Activated naive CD4-positive, alpha-beta T cell treated with anti-CD3 and anti-CD28 coated beads, Interleukin-2, amount 50 U/mL, for 24 hours (primary cell): Measurements from ENCODE around the gene ITGA11.

Source experiments
- H3K27ac Mint-ChIP-seq: one replicate; pipeline ENCODE4 v1.8.0; 2021; ENCODE audit warnings: mild to moderate bottlenecking, mixed read lengths
- H3K27me3 Mint-ChIP-seq: one replicate; pipeline ENCODE4 v1.8.0; 2021; ENCODE audit warnings: mixed read lengths
- H3K36me3 Mint-ChIP-seq: one replicate; pipeline ENCODE4 v1.8.0; 2021; ENCODE audit warnings: mixed read lengths
- H3K4me1 Mint-ChIP-seq: one replicate; pipeline ENCODE4 v1.8.0; 2021; ENCODE audit warnings: mixed read lengths
- H3K4me3 Mint-ChIP-seq: one replicate; pipeline ENCODE4 v1.8.0; 2021; ENCODE audit warnings: mild to moderate bottlenecking, mixed read lengths
- H3K9me3 Mint-ChIP-seq: one replicate; pipeline ENCODE4 v1.8.0; 2021; ENCODE audit warnings: mixed read lengths

Gene ITGA11

DNA sequence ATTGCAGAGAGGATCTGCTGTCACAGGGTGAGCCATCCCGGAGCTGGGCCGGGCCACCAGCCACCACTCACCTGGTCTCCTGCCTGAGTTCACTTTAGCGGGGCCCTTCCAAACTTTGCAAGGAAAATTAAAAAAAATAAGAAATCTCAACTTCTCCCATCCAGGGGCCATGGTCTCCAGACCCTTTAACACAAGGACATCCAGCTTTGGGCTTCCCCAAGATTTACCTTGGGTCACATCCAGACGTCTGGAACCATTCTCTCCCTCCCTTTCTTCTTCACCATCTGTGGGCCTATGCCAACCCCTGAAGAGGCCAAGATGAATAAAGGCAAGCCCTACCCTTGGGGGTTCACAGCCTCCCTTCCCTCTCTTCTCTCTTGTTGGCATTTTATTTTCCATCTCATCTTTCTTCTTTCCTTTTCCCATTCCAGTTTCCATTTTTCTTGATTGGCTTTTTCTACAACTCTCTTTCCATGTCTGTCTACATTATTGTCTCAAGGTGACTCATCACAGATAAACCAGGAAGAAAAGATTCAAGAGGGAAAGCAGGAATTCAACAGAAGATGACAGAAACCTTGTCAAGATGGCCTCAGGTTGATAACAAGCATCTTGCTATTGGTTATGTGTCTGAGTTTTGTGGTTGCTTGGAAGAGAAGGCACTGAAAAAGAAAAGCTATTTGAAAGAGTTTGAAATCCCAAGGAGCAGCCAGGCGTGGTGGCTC, 49.5 kb downstream of the ITGA11 start:
- H3K4me3 Mint-ChIP-seq: no peak overlapping the region
- H3K27me3 Mint-ChIP-seq: no peaks in the 10 kb centered on the region
- peaks cover 11% of the 10 kb centered on the region for H3K4me1 Mint-ChIP-seq
- H3K36me3 Mint-ChIP-seq: no peaks in the 10 kb centered on the region
- no peak overlapping the region for H3K27ac Mint-ChIP-seq
- H3K9me3 Mint-ChIP-seq: no peaks in the 10 kb centered on the region

GRCh38 chr15:68380456-68380855, 51.5 kb downstream of the ITGA11 start:
- H3K9me3 Mint-ChIP-seq: no peaks in the 10 kb centered on the region
- no peaks in the 10 kb centered on the region for H3K36me3 Mint-ChIP-seq
- no peak overlapping the region for H3K27ac Mint-ChIP-seq
- no peak overlapping the region for H3K4me3 Mint-ChIP-seq
- H3K27me3 Mint-ChIP-seq: no peaks in the 10 kb centered on the region
- peaks cover 11% of the 10 kb centered on the region for H3K4me1 Mint-ChIP-seq

DNA sequence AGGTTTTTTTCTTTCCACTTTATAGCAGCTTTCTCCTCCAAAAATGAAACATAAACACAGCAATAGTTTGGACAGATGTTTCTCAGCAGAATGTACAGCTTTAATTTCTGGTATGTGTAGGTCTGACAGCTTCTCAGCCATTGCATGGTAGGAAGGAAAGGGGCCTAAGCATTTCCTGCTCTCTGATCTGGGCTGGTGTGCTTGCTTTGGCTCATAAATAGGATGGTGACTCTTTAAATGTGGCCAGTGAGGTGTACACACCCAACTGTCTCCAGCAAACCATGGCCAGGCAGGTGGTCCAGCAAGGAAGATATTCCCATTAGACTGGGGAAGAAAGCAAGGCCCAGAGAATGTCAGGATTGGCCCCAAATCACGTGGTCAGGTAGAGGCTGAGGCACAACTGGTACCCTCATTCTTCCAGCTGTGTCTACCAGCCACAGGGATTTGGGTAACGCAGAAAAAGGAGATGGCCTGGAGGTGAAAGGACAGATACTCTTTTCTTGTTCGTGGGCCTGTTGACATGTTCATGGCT, 52.1 kb downstream of the ITGA11 start:
- Mint-ChIP-seq H3K36me3 (no peaks in the 10 kb centered on the region), H3K9me3 (no peaks in the 10 kb centered on the region), H3K27me3 (no peaks in the 10 kb centered on the region), H3K27ac (no peak overlapping the region), H3K4me1 (peaks cover 11% of the 10 kb centered on the region), H3K4me3 (no peak overlapping the region)

DNA sequence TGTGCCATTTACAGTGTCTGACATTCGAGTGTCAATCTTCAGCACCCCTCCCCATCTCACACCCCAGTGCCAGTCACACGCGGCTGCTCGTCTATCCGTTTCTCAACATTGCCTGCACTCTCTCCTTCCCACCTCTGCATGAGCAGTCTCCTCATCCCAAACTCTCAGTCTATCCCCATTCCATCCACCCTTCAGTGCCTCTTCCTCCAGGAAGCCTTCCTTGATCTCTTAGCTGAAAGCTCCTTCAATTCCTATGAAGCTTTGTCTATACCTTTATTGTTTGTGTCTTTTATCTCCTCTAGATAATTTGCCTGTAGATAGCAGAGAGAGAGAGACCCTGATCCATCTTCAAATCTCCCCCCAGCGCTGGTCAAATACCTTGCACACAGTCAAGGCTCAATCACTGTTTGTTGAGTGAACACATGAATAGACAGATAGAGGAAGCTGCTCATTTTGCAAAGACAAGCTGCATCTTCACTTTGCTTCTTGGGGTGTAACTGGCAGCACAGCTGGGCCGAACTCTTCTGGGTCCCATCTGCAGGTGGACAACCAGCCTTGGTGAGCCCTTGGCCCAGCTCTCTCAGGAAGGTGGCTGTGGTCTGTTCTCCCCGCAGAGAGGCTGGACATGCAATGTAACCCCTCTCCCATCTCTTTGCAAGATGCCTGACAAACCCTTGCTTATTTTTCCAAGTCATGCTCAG, 52.8 kb downstream of the ITGA11 start:
- H3K27ac Mint-ChIP-seq: no peak overlapping the region
- H3K4me3 Mint-ChIP-seq: no peak overlapping the region
- no peaks in the 10 kb centered on the region for H3K9me3 Mint-ChIP-seq
- no peaks in the 10 kb centered on the region for H3K36me3 Mint-ChIP-seq
- H3K27me3 Mint-ChIP-seq: no peaks in the 10 kb centered on the region
- H3K4me1 Mint-ChIP-seq: peaks cover 11% of the 10 kb centered on the region

DNA sequence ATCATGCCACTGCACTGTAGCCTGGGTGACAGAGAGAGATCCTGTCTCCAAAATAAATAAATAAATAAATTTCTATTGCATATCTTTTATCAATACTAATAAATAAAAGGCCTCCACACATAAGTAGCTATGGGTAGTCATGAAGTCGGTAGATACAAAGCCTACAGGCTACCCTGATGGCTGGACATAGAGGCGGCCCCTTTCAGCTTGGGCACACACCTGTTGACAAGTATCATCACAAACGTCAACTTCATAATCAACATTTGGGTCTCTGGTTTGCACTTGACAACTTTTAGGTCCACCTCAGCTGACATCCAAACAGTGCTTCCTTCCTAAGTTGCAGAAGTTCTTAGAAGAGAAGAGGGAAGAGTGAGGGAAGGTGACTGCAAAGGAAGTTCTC, 53.4 kb downstream of the ITGA11 start:
- Mint-ChIP-seq H3K27me3 (no peaks in the 10 kb centered on the region), H3K36me3 (no peaks in the 10 kb centered on the region), H3K9me3 (no peaks in the 10 kb centered on the region), H3K27ac (no peak overlapping the region), H3K4me1 (peaks cover 11% of the 10 kb centered on the region), H3K4me3 (no peak overlapping the region)

- Mint-ChIP-seq H3K4me3 (no peak overlapping the region), H3K4me1 (peaks cover 11% of the 10 kb centered on the region), H3K27ac (peak overlapping the region; percentile 37), H3K36me3 (no peaks in the 10 kb centered on the region), H3K9me3 (no peaks in the 10 kb centered on the region), H3K27me3 (no peaks in the 10 kb centered on the region)
Observed at GRCh38 chr15:68377766-68378165, 54.2 kb downstream of the ITGA11 start.

GRCh38 chr15:68376447-68377060, 55.4 kb downstream of the ITGA11 start:
- Mint-ChIP-seq H3K27ac (no peak overlapping the region), H3K27me3 (no peaks in the 10 kb centered on the region), H3K36me3 (no peaks in the 10 kb centered on the region), H3K4me3 (no peak overlapping the region), H3K9me3 (no peaks in the 10 kb centered on the region), H3K4me1 (peaks cover 11% of the 10 kb centered on the region)

DNA sequence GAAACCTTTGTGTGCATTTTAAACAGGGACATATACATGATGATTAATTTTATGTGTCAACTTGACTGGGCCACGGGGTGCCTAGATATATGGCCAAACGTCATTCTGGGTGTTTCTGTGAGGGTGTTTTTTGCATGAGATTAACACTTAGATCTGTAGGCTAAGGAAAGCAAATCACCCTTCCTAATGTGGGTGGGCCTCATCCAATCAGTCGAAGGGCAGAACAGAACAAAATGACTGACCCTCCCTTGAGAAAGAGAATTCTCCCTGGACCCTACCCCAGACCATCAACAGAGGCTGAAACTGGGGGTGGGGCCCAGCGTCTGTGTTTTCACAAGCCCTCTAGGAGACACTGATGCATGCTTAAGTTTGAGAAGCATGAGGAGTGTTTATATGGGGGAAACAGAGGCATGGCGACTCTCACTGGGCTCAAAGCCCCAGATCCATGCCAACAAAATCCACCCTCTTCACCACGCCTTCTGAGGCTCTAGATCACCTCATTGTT, 56.2 kb downstream of the ITGA11 start:
- Mint-ChIP-seq H3K4me3 (no peak overlapping the region), H3K36me3 (no peaks in the 10 kb centered on the region), H3K4me1 (peaks cover 11% of the 10 kb centered on the region), H3K9me3 (no peaks in the 10 kb centered on the region), H3K27me3 (no peaks in the 10 kb centered on the region), H3K27ac (no peak overlapping the region)

DNA sequence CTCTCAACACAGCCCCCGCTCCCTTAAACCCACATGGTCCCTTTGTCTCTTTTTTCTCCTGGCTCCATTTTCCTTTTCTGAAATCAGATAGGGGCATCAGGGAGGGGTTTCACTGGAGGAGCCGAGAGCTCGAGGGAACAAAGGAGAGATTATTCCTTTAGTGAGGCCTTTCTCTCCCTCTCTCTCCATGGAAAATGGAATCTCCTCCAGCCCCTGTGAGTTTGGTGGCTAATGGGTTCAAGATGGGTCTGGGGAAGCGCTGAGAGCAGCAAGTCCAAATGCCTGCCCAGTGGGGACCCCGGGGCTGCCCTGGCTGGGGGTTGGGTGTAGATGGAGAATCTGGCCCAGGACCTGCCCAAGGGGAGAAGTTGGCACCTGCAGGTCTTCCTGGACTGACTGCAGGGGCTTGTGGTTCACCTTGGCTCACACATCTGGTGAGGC, 56.8 kb downstream of the ITGA11 start:
- Mint-ChIP-seq H3K4me3 (no peak overlapping the region), H3K9me3 (no peaks in the 10 kb centered on the region), H3K27ac (no peak overlapping the region), H3K27me3 (no peaks in the 10 kb centered on the region), H3K4me1 (peaks cover 11% of the 10 kb centered on the region), H3K36me3 (no peaks in the 10 kb centered on the region)

- Mint-ChIP-seq H3K4me3 (no peak overlapping the region), H3K27me3 (peaks cover 2% of the 10 kb centered on the region), H3K4me1 (peaks cover 4% of the 10 kb centered on the region), H3K9me3 (no peaks in the 10 kb centered on the region), H3K27ac (no peak overlapping the region), H3K36me3 (no peaks in the 10 kb centered on the region)
Observed at GRCh38 chr15:68374168-68374745, 57.7 kb downstream of the ITGA11 start.

GRCh38 chr15:68373028-68373427, 58.9 kb downstream of the ITGA11 start:
- H3K27me3 Mint-ChIP-seq: peaks cover 2% of the 10 kb centered on the region
- no peak overlapping the region for H3K4me3 Mint-ChIP-seq
- H3K27ac Mint-ChIP-seq: no peak overlapping the region
- H3K4me1 Mint-ChIP-seq: no peaks in the 10 kb centered on the region
- H3K9me3 Mint-ChIP-seq: no peaks in the 10 kb centered on the region
- H3K36me3 Mint-ChIP-seq: no peaks in the 10 kb centered on the region

- Mint-ChIP-seq H3K36me3 (no peaks in the 10 kb centered on the region), H3K9me3 (no peaks in the 10 kb centered on the region), H3K27me3 (peaks cover 2% of the 10 kb centered on the region), H3K4me3 (no peak overlapping the region), H3K4me1 (no peaks in the 10 kb centered on the region), H3K27ac (no peak overlapping the region)
Observed at GRCh38 chr15:68372291-68372811, 59.6 kb downstream of the ITGA11 start.

DNA sequence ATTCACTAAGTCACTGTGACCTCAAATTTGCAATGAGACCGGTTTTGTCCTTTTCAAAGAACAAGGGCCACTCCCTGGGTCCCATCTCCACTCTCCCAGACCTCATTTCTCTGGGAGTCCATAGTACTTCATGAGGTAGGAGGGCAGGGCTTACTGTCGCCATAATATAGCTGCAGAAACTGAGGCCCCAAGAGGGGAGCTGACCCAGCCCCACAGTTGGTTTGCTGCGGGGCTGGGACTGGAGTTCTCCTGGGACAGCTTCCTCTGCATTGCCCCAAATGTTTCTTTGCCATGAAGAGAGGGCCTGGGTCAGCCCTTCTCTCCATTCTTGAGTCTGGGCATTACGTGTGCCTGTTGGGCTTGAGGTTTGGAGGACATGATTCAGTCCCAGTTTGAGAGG, 60.1 kb downstream of the ITGA11 start:
- peaks cover 2% of the 10 kb centered on the region for H3K27me3 Mint-ChIP-seq
- H3K4me3 Mint-ChIP-seq: no peak overlapping the region
- no peaks in the 10 kb centered on the region for H3K36me3 Mint-ChIP-seq

GRCh38 chr15:68371160-68371559, 60.8 kb downstream of the ITGA11 start:
- H3K27me3 Mint-ChIP-seq: peaks cover 2% of the 10 kb centered on the region
- no peak overlapping the region for H3K27ac Mint-ChIP-seq
- H3K36me3 Mint-ChIP-seq: no peaks in the 10 kb centered on the region
- H3K4me1 Mint-ChIP-seq: no peaks in the 10 kb centered on the region
- H3K4me3 Mint-ChIP-seq: no peak overlapping the region
- no peaks in the 10 kb centered on the region for H3K9me3 Mint-ChIP-seq

More for the DNA sequence above, 60.1 kb downstream of the ITGA11 start:
- Mint-ChIP-seq H3K9me3 (no peaks in the 10 kb centered on the region), H3K27ac (no peak overlapping the region), H3K4me1 (no peaks in the 10 kb centered on the region)

GRCh38 chr15:68370768-68371151, 61.2 kb downstream of the ITGA11 start:
- Mint-ChIP-seq H3K27me3 (peaks cover 2% of the 10 kb centered on the region), H3K4me3 (no peak overlapping the region), H3K36me3 (no peaks in the 10 kb centered on the region), H3K4me1 (no peaks in the 10 kb centered on the region), H3K9me3 (no peaks in the 10 kb centered on the region), H3K27ac (no peak overlapping the region)
